Measurements from ENCODE around the gene DPEP2.

DNA sequence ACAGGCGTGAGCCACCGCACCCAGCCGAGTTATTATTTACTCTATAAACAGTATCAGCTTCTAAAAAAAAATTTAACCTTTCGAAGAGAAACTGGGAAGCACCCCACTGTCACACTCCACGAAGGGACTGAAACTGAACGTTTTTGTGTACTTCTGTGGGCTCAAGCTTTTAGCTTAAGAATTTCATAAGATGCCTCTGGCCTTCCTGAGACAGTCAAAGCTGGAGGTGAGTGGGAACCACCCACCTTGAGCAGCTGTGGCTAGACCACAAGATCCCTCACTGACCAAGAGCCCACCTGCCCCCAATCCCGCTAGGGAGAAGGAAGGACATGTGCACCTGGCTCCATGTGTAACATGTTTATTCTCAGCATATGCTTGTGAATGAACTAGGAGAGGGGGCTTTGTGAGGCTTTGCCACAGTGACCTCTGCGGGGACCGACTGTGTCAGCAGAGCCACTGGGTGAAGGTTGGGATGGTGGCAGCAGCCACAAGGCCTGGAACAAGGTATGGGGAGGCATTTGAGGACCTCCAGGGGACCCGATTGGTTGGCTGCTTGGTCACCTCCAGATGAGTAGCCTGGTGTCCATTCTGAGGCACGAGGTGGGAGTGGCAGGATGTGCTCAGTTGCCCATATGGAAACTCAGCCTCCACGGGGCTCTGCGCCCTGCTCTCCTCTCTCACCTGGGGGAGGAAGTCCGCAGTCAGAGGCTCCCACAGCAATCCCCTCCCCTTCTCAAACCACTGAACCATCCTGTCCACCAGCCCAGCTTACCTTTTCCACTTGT is 23.8 kb downstream of the DPEP2 start:
- TF ChIP-seq, protein P1, sequence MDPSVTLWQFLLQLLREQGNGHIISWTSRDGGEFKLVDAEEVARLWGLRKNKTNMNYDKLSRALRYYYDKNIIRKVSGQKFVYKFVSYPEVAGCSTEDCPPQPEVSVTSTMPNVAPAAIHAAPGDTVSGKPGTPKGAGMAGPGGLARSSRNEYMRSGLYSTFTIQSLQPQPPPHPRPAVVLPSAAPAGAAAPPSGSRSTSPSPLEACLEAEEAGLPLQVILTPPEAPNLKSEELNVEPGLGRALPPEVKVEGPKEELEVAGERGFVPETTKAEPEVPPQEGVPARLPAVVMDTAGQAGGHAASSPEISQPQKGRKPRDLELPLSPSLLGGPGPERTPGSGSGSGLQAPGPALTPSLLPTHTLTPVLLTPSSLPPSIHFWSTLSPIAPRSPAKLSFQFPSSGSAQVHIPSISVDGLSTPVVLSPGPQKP (IDR thresholded peaks at IDR 0.05; ENCODE audit: borderline replicate concordance, low read depth, low read length), result no peak
- TF ChIP-seq, protein P2, sequence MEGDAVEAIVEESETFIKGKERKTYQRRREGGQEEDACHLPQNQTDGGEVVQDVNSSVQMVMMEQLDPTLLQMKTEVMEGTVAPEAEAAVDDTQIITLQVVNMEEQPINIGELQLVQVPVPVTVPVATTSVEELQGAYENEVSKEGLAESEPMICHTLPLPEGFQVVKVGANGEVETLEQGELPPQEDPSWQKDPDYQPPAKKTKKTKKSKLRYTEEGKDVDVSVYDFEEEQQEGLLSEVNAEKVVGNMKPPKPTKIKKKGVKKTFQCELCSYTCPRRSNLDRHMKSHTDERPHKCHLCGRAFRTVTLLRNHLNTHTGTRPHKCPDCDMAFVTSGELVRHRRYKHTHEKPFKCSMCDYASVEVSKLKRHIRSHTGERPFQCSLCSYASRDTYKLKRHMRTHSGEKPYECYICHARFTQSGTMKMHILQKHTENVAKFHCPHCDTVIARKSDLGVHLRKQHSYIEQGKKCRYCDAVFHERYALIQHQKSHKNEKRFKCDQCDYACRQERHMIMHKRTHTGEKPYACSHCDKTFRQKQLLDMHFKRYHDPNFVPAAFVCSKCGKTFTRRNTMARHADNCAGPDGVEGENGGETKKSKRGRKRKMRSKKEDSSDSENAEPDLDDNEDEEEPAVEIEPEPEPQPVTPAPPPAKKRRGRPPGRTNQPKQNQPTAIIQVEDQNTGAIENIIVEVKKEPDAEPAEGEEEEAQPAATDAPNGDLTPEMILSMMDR (conservative IDR thresholded peaks at IDR 0.05; ENCODE audit: low read depth, low read length), result no peak
- TF ChIP-seq POLR2A (IDR thresholded peaks at IDR 0.05; ENCODE audit: low read depth, low read length) (no peak), CEBPB (IDR thresholded peaks at IDR 0.05; ENCODE audit: low read depth, low read length) (no peak), RCOR1 (IDR thresholded peaks at IDR 0.05; ENCODE audit: insufficient replicate concordance, low read length) (no peak), RAD21 (IDR thresholded peaks at IDR 0.05; ENCODE audit: low read length) (no peak), FOS (IDR thresholded peaks at IDR 0.05; ENCODE audit: low read depth, low read length) (no peak), MAZ (IDR thresholded peaks at IDR 0.05; ENCODE audit: borderline replicate concordance, low read depth, low read length) (no peak), RFX5 (IDR thresholded peaks at IDR 0.05; ENCODE audit: low read depth, low read length) (no peak), BHLHE40 (IDR thresholded peaks at IDR 0.05; ENCODE audit: low read depth, low read length) (no peak), SMC3 (IDR thresholded peaks at IDR 0.05; ENCODE audit: low read depth, low read length) (no peak)
- TF ChIP-seq, protein P3, sequence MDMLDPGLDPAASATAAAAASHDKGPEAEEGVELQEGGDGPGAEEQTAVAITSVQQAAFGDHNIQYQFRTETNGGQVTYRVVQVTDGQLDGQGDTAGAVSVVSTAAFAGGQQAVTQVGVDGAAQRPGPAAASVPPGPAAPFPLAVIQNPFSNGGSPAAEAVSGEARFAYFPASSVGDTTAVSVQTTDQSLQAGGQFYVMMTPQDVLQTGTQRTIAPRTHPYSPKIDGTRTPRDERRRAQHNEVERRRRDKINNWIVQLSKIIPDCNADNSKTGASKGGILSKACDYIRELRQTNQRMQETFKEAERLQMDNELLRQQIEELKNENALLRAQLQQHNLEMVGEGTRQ (IDR thresholded peaks at IDR 0.05; ENCODE audit: low read depth, low read length), result no peak

Measured in IMR-90 (cell line).